ENCODE results near the gene SPACA4. TPM values are rescaled to one million over a fixed set of nuclear protein-coding genes. Genes with fewer than 3 reads are reported as not detected.

SPACA4 gene
- total and polyA plus RNA-seq, 10 of the 15 experiments (the other 5 are each of a cell fraction or from before 2014, with no cell fraction given): not detected

DNA sequence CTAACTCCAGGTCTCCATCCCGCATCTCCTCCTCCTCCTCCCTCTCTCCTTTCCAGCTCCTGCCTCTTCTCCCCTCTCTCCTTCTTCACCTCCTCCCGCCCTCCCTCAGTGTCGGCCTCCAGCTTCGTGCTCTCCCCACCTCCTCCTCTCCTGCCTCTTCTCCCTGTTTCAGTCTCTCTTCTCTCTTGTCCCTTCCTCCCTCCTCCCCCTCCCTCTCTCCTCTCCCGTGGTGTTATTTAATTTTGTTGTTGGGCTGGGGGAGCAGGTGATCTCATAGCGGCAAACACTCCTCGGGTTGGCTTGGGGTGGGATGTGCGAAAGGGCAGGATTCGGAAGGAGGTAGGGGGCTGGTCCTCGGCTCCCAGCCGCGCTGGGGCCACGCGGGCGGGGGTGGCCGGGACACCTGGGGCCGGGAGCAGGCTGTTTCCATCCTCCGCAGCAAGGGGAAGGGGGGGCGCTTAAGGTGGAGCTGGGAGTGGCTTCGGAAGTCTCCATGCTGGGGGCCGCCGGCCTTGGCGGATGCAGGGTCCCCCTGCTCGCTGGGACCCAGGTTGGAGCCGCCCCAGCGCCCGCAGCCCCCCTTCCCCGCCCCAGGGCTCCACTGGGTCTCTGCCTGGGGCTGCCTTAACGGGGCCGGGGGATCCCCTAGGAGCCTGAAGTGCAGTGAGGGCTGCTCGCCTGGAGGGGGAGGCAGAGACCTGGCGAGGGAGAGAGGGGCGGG is 39.6 kb downstream of the SPACA4 start, which contains the start of gene CA11 (continued):
- TF ChIP-seq MTA3 (IDR thresholded peaks at IDR 0.05; ENCODE audit: borderline replicate concordance, low read length): no peak
- peak; percentile 70 for TF ChIP-seq IKZF1 (conservative IDR thresholded peaks at IDR 0.05)
- TF ChIP-seq, protein P1, sequence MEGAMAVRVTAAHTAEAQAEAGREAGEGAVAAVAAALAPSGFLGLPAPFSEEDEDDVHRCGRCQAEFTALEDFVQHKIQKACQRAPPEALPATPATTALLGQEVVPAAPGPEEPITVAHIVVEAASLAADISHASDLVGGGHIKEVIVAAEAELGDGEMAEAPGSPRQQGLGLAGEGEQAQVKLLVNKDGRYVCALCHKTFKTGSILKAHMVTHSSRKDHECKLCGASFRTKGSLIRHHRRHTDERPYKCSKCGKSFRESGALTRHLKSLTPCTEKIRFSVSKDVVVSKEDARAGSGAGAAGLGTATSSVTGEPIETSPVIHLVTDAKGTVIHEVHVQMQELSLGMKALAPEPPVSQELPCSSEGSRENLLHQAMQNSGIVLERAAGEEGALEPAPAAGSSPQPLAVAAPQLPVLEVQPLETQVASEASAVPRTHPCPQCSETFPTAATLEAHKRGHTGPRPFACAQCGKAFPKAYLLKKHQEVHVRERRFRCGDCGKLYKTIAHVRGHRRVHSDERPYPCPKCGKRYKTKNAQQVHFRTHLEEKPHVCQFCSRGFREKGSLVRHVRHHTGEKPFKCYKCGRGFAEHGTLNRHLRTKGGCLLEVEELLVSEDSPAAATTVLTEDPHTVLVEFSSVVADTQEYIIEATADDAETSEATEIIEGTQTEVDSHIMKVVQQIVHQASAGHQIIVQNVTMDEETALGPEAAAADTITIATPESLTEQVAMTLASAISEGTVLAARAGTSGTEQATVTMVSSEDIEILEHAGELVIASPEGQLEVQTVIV (IDR thresholded peaks at IDR 0.05; ENCODE audit: borderline replicate concordance, partially characterized antibody): peak; percentile 70
- 0 out of 4 replicates have a peak, but pooled peaks of 1 of the 2 experiments have one; percentile 48 for TF ChIP-seq SRF (IDR thresholded peaks at IDR 0.05; ENCODE audit: low read depth in 2 of 2, low read length in 2 of 2)
- TF ChIP-seq TARDBP (IDR thresholded peaks at IDR 0.05; ENCODE audit: borderline replicate concordance): 0 out of 2 replicates have a peak, but pooled peaks have one; percentile 58
- TF ChIP-seq NBN (IDR thresholded peaks at IDR 0.05): peak; percentile 53; the same call in 1 of the 2 replicates
- TF ChIP-seq, protein P2, sequence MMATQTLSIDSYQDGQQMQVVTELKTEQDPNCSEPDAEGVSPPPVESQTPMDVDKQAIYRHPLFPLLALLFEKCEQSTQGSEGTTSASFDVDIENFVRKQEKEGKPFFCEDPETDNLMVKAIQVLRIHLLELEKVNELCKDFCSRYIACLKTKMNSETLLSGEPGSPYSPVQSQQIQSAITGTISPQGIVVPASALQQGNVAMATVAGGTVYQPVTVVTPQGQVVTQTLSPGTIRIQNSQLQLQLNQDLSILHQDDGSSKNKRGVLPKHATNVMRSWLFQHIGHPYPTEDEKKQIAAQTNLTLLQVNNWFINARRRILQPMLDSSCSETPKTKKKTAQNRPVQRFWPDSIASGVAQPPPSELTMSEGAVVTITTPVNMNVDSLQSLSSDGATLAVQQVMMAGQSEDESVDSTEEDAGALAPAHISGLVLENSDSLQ (IDR thresholded peaks at IDR 0.05): no peak
- TF ChIP-seq SP1 (IDR thresholded peaks at IDR 0.05; ENCODE audit: low read depth, low read length): peak; percentile 30
- peak; percentile 40; the same call in 1 of the 2 replicates for TF ChIP-seq POLR2A (IDR thresholded peaks at IDR 0.05; ENCODE audit: low read depth, low read length)
- TF ChIP-seq, protein P3, sequence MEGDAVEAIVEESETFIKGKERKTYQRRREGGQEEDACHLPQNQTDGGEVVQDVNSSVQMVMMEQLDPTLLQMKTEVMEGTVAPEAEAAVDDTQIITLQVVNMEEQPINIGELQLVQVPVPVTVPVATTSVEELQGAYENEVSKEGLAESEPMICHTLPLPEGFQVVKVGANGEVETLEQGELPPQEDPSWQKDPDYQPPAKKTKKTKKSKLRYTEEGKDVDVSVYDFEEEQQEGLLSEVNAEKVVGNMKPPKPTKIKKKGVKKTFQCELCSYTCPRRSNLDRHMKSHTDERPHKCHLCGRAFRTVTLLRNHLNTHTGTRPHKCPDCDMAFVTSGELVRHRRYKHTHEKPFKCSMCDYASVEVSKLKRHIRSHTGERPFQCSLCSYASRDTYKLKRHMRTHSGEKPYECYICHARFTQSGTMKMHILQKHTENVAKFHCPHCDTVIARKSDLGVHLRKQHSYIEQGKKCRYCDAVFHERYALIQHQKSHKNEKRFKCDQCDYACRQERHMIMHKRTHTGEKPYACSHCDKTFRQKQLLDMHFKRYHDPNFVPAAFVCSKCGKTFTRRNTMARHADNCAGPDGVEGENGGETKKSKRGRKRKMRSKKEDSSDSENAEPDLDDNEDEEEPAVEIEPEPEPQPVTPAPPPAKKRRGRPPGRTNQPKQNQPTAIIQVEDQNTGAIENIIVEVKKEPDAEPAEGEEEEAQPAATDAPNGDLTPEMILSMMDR (IDR thresholded peaks at IDR 0.05 in 2 of 3, conservative IDR thresholded peaks at IDR 0.05 in 1 of 3; ENCODE audit: control insufficient read depth in 2 of 3, extremely low read depth in 1 of 3, insufficient read depth in 1 of 3, low read depth in 3 of 3, low read length in 3 of 3): peak; percentile 79 to 98 (median 96); a peak in 5 of 6 replicates
- TF ChIP-seq POU2F2 (IDR thresholded peaks at IDR 0.05; ENCODE audit: borderline replicate concordance, low read depth, low read length): 0 out of 3 replicates have a peak, but pooled peaks have one; percentile 9
- peak; percentile 83 for TF ChIP-seq BACH1 (IDR thresholded peaks at IDR 0.05; ENCODE audit: borderline replicate concordance)
- peak; percentile 69 to 84 for TF ChIP-seq IKZF2 (IDR thresholded peaks at IDR 0.05)
- peak; percentile 24; the same call in 1 of the 2 replicates for TF ChIP-seq NFXL1 (IDR thresholded peaks at IDR 0.05; ENCODE audit: borderline replicate concordance)
- TF ChIP-seq, protein P4, sequence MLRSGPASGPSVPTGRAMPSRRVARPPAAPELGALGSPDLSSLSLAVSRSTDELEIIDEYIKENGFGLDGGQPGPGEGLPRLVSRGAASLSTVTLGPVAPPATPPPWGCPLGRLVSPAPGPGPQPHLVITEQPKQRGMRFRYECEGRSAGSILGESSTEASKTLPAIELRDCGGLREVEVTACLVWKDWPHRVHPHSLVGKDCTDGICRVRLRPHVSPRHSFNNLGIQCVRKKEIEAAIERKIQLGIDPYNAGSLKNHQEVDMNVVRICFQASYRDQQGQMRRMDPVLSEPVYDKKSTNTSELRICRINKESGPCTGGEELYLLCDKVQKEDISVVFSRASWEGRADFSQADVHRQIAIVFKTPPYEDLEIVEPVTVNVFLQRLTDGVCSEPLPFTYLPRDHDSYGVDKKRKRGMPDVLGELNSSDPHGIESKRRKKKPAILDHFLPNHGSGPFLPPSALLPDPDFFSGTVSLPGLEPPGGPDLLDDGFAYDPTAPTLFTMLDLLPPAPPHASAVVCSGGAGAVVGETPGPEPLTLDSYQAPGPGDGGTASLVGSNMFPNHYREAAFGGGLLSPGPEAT (IDR thresholded peaks at IDR 0.05; ENCODE audit: low read depth): peak; percentile 95
- TF ChIP-seq DPF2 (IDR thresholded peaks at IDR 0.05): peak; percentile 59
- TF ChIP-seq, protein P5, sequence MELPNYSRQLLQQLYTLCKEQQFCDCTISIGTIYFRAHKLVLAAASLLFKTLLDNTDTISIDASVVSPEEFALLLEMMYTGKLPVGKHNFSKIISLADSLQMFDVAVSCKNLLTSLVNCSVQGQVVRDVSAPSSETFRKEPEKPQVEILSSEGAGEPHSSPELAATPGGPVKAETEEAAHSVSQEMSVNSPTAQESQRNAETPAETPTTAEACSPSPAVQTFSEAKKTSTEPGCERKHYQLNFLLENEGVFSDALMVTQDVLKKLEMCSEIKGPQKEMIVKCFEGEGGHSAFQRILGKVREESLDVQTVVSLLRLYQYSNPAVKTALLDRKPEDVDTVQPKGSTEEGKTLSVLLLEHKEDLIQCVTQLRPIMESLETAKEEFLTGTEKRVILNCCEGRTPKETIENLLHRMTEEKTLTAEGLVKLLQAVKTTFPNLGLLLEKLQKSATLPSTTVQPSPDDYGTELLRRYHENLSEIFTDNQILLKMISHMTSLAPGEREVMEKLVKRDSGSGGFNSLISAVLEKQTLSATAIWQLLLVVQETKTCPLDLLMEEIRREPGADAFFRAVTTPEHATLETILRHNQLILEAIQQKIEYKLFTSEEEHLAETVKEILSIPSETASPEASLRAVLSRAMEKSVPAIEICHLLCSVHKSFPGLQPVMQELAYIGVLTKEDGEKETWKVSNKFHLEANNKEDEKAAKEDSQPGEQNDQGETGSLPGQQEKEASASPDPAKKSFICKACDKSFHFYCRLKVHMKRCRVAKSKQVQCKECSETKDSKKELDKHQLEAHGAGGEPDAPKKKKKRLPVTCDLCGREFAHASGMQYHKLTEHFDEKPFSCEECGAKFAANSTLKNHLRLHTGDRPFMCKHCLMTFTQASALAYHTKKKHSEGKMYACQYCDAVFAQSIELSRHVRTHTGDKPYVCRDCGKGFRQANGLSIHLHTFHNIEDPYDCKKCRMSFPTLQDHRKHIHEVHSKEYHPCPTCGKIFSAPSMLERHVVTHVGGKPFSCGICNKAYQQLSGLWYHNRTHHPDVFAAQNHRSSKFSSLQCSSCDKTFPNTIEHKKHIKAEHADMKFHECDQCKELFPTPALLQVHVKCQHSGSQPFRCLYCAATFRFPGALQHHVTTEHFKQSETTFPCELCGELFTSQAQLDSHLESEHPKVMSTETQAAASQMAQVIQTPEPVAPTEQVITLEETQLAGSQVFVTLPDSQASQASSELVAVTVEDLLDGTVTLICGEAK (IDR thresholded peaks at IDR 0.05; ENCODE audit: borderline replicate concordance): no peak
- no peak for TF ChIP-seq SIX5 (IDR thresholded peaks at IDR 0.05; ENCODE audit: low read depth, low read length, severe bottlenecking)

Measured in GM12878 (cell line).